GM18867 (cell line): ENCODE data around the gene SSH3.
A peak's percentile ranks its signal among the peaks of the same experiment; 100 is the strongest.

Source experiments
- ATAC-seq: cut with Tn5 transposase; IDR thresholded peaks from one replicate; pipeline ENCODE4 v1.9.1; 2021; ENCODE audit warnings: mild to moderate bottlenecking, moderate library complexity; ENCODE audit not compliant: unreplicated experiment

The SSH3 gene

DNA sequence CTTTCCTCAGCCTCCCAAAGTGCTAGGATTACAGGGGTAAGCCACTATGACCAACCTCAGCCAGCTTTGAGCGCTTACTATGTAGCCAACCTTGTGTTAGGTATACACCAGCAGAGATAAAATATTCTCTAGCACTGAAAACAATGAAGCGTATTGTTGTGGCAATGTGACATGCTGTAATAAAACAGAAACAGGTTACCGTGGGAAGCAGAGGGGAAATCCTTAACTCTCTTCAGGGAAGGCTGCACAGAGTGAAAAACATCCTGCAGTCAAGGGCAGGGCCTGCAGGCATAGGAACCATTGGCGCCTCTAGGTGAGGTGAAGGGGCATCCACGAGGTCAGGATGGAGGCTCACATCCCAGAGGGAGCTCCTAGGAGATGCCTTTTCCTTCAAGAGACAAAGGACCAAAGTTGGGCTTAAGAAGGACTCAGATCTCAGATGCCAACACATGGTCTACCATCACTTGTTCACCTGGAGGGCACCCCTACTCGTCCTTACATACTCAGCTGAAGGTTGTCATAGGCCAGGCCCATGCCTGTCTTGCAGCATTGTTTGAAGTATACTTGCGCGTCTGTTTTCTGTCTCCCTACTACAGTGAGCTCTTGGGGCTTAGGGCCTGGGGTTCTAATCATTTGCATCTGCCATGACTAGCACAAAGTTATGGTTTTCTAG, 42.1 kb downstream of the SSH3 start:
- no peak for ATAC-seq

DNA sequence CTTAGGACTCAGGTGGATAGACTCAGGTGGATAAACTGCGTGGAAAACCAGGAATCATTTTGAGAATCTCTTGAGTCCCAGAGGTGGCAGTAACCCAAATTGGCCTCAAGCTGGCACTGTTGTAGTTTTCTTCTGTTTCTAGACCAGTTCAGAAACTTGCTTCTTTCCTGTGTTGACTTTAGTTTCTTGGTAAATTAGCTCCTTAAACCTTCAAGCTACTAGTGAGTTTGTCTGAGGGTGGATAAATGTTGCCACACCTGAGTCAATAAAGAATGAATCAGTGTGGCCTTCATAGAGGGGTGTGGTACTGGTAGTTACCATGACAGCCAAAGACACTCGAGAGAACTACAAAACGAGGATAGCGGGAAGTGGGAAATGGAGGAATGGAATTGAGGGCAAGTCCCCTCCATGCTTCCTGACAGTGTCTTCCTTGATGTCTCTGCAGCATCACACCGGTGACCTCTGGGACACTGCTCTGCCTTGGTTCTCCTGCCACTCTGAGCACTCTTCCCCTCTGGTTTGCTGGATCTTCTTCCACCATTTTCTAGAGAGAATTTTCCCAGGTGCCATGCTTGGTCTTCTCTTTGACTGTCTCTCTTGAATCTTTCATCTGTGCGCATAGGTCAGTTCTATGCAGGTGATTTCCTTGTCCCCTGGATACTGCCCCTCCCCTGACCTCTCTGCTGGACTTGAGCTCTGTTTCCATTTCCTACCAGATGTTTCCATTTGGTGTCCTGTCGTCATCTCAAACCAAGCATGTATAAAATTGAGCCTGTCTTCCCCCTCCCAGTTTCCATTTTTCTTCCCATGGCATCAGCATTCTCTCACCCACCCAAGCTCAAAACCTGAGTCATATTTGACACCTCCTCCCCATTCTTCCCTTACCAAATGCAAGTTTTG, 42.8 kb downstream of the SSH3 start:
- ATAC-seq: no peak

DNA sequence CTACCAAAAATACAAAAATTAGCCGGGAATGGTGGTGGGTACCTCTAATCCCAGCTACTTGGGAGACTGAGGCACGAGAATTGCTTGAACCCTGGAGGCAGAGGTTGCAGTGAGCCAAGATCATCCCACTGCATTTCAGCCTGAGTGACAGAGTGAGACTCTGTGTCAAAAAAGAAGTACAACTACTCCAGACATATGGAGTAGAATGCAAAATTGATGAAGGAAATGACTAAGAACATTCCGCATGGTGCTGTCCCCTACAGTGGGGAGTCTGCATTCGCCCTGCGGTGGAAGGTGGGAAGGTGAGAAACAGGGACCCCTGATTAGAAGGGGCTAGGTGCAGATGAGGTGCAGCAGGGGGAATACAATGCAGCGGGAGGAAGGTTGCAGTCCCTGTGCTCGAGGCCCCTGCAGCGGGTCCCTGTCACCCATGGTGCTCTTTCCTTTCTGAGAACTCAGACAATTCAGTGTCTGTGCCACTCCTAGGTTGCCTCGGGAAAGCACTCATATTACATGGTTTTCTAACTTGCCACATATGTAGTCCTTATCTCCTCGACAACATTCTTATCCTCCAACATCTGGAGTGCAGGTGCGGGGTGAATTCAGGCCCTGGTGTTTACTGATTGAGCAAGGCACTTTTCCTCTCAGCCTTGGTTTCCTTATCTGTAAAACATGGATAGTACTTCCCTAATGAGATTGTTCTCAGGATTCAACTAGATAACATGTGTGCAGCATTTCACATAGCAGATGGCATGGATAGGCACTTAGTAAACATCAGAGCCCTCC, 44.8 kb downstream of the SSH3 start:
- no peak for ATAC-seq

DNA sequence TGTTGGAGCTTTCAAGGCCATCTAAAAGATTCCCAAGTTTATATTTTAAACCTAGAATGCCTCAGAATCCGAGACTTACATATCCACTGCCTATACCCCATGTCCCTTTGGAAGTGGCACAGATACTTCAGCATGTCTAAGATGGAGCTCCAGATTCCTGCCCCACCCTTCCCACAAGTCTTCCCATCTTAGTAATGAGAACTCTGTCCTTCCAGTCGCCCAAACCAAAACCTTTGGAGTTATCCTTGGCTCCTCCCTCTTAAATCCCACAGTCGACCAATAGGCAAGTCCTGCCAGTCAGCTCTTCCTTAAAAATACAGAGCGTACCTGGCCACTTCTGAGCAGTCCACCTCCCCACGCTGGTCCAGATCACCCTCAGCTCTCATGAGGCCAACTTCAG, 45.7 kb downstream of the SSH3 start:
- ATAC-seq: no peak

DNA sequence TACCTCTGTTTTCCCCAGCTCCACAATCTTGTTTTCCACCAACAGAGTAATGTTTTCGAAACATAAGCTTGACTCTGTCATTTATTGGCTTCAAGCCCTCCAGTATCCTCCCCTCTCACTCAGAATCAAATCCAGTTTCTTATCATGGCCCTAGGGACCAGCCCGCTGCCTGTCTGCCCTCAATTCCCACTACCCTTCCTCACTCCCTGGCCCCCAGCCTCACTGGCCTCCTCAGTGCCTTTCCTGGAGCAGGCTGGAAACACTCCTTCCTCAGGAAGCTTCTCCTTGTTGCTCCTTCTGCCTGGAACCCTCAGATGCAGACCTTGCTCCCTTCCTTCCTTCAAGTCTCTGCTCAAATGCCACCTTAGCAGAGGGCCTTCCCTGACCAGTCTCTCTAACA, 46.1 kb downstream of the SSH3 start:
- no peak for ATAC-seq

DNA sequence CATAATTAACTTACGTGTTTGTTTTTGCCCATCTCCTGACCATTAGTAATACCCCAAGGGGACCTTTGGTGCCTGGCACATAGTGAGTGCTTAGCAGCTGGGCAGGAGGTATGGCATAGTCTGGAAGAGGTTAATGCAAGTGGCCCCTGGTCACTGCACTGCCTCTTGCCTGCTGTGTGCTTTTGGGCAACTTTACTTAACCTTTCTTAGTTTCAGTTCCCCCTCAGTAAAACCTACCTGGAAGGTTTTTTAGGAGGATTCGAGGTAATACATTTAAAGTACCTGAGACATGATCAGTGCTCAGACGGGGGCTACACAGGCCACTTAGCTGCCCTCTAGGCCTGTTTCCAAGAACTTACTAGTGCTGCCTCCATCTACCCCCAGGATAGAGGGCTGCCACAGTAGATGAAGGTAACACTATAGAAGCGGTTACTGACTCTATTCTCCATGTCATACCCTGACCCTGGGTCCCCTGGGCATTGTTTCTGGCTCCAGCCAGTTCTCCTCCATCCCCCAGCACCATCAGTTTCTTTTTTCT, 46.7 kb downstream of the SSH3 start:
- ATAC-seq: no peak

DNA sequence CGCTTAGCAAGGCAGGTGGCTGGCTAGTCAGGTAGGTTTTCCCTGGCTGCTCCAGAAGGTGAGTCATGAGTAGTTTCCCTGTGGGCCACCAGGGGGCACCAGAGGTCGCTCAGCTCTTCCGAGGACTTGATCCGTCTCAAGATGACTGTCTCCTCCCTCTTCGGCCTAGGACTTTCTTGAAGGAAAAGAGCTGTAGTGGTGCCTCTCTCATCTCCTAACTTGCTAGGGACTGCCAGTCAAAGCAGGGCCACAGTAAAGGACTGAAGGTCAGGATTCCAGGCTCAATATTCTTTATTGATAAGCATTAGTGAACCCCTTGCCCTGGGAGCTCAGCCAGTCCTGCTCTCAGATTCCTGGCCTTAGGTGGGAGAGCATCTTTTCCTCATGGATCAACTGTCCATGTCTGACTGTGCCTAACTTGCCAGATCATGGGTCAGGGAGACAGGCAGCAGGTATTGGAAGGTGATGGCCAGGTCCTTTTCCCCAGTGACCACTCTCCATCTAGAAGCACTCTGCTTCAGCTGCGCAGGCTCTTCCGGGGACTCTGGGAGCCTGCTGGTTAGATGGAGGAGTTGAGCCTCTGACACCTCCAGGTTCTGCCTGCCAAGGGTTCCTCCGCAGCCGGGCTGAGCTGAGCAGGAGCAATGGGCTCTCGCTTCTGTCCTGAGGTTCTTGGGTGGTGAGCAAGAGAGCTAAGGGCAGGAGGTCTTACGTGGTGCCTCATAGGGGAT, 48.1 kb downstream of the SSH3 start:
- no peak for ATAC-seq

DNA sequence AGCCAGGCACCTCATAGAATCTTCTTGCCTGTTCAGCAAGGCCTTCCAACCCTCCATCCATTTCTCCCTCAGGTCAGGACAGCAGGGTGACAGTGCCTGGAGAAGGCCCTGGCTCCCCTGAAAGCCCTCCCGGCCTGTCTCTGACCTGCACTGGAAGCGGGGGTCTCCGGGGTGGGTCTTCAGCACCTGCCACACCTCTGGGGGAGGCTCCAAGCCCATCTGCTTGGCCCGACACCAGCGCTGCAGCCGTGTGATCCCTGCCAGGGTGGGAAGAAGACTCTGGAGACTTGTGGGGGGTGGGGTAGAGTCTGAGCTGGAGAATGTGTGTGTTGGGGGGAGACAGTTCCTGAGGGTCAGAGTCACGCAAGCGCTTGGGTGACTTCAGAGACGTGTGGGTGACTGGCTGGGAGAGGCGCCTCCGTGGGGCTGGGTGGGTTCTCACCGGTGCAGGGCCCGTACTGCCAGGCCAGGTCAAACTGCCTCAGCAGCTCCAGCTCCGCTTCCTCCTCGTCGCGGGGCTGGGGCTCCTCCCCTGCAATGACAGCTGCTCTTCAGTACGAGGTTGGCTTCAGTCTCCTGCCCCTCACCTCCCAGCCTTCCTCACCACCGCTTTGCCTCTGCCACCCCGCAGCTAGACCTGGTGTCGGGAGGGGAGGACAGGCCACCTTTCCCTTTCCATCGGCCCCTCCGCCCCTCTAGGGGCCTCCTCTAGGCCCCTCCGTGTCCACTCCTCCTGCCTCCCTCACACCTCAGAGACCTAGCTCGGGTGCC, 49.4 kb downstream of the SSH3 start:
- peak; percentile 14 for ATAC-seq

DNA sequence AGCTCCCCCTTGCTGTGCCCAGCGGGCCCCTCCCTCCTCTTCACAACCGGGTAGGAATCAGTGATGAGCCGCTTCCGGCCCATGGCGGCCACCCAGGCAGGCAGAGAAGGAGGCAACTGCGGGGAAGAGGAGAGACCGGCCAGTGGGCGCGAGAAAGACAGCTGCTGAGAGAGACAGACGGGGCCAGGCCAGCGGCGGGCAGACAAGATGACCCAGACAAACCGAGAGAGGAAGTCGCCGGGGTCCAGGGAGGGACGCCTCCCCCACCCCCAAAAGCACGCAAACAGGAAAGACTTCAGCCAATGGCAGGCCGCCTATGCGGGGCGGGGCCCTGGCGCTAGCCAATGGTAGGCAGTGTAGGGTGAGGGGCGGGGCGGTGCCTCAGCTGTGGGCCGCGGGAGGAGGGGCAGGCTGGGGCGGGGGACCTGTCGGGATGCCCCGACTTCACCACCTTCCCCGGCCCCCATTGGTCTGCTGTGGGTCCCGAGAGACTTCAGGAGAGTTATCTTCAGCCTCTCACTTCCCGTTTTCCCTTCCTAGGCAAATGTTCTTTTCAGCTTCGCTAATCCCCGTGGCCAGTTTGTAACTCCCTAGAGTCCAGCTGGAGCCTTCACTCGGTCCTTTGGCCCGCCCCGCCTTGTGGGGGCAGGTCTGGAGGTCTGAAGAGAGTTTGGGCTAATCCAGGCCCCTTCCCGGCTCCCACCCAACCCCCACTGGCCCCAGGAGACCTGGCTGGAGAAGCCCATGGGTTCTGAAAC, 50.2 kb downstream of the SSH3 start, which contains the start of gene POLD4:
Gene POLD4, minus strand, starts transcription at position 230 of the 758 bp plus-strand sequence. Its CDS starts 147 bp downstream, at position 83.
- peak; percentile 70 for ATAC-seq

DNA sequence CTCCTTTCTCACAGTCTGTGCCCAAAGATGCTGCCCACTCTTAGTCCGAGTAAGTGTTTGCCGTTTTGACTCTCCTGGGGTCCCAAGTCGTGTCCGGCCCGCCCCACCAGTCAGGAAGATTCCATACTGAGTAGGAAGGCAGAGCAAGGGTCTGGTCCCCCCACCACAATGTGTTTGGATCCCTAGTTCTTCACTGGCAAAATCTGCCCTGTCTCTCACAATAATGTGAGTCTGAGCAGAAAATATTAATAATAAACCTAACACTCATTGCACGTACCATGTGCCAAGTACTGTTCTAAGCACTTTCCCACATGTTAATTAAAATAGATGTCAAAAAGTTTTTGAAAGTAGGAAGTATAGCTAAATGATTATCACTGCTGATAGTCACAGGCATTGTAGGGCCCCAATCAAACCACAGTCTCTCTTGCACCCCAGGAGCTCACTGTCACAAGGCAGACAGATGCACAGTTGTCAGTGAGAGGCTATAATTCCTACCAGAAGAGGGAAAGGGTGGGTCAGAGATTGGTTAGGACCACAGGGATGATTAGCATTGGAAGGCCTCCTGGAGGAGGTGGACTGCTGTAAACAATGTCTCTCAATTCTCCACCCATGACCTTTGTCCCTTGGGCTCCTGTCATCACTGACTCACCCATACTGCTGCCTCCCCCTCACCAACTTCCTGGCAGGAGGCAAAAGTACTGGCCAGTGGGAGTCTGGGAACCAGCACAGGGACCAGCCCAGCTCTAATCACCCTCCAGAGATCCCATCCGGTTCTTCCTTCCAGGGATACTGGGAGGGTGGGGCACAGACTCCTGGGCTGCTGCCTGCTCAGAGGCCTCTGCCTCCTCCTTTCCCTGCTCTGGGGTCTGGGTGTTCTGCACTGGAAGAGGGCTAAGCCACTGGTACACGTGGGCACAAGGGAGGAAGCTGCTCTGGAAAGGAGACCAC, 51.0 kb downstream of the SSH3 start:
- peak; percentile 1 for ATAC-seq

DNA sequence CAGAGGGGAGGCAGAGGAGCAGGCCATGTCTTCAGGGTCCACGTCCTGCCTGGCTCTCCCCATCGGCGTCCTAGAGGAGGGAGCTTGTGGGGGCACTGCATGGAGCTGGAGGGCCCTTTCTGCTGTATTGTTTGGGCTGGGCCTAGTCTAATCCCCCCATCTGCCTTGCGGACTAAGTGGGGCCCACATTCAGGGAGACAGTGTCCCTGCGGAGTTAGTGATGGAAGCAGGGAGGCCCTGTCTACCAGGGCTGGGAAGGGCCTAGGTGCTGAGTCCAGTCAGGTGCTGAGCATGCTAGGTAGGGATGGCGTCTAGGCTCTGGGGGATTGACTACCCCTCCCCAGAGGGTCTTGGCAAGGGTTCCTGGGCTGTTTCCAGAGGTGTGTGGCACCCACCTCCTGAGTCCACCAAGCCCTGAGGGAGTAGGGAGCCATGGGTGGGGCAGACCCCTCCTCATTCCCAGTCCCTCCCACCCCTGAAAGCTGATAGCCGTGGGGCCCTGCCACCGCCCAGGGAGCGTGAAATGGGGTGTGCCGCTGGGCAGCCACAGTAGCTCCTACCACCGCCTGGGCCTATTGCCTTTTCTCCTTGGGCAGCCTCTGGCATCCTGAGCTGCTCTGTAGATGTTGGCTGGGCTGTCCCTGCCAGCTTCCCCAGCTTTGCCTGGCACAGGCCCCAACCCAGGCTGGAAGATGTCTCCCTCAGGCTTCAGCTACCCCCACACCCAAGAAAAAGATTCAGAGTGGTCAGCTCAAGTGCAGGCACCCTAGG, 51.9 kb downstream of the SSH3 start:
- ATAC-seq: no peak

DNA sequence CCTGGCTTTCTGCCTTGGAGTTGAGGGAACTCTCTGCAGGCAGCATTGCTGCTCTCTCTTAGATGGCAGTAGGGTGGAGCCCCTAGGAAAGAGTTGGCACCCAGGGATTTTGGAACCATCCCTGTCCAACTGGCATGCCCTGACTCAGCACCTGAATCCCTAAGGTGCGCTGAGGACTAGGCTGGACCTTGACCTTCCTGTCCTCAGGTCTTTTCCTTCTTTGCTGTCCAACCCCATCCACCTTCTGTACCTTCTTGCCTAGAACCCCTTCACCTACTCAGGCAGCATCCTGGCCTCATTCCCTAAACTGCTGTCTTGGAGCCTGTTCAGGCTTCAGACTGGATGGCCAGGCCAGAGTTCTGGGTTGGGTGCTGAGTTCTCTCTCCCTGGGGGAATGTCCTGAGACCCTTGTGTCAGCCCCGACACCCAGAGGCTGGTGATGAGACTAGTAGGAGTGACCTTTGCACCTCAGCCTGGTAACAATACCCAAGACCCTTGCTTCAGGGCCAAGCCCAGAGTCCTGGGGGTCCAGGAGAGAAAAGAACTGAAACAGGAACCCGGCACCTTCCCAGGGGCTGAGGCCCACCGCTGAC, 52.6 kb downstream of the SSH3 start:
- ATAC-seq: no peak

DNA sequence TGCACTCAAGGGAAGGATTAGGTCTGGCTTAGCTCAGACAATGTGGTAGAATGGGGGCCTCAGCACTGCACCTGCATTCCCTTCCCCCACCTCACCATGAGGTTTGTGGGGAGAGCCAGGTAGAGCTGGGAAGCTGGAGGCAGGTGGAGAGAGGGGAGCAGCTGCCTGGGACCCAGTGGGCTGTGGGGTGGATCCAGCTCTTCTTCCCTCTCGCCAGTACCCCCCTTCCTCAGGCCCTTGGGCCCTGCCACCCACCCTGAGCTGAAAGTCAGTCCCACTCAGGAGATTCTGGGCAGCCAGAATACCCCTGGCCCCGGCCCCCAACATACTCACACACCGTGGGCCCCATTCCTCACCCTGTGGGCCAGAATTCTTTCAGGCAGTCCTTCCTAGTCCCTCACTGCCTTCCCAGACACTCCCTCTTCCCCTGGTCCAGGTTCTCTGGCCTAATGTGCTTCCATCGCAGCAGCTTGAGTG, 53.1 kb downstream of the SSH3 start:
- no peak for ATAC-seq

DNA sequence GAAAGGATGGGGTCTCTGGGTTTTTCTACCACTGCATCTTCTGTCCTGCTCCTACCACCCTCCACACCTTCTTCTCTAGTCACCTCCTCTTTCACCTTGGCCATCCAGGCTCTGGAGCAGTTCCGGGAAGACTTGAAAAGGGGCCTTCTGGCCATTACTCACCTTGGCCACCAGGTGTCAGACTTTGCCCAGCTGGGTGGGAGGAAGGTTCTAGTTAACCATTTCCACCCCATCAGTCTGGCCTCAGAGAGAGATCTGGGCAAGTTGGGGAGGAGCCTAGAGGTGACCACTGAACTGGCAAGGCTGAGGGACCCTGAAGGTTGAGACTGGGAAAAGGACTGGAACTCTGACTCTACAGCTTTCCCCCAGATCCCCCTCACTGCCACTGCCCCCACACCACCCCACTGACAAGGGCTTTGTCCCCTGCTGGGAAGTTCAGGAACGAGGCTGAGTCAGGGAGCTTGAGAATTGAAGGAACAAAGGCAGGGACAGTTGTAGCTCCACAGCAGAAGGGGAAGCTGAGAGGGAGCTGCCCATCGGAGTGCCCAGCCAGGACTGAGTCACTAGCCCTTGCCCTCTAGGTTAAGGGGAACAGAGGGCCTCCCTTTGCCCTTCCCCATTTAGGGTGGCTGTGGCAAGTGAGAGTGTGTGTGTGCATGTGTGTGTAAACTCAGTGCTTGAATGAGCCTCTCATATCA, 53.7 kb downstream of the SSH3 start:
- no peak for ATAC-seq

DNA sequence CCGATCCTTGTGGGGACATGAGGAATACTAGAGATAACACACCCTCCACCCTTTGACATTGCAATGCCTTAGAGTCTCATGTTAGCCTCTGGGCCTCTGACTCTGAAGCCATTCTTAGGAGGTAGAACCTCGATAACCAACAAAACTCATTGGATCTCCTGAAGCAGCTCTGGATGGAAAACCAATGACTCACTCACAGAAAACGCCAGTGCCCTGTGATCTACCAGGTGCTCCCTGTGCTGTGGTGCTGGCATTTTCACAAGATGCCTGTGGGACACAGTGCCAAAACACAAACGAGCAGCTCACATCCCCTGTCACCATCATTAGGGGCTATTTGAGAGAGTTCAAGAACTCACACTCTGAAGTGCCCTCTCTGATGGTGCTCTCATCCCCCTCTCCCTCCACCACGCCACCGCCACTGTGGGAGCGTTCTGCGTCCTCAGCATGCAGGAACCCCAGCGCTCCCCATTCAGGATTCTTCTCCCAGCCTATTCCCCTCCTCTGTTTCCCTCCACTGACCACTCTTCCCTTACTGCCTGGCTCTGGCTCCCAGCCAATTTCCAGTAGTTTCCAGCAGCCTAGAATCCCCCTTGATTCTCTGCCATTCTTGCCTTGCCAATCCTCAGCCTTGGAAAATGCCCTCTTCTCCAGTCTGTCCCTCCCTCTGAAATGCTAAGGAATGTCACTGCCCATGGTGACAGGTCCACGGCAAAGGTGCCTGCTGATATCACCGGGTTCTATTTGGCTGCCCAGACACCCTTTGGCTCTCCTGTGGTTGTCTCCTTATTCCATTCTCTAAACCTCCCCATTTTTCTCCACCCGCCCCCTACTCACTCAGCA, 54.7 kb downstream of the SSH3 start:
- ATAC-seq: no peak
